ENCODE measurements around the gene ZNF630.
A peak's percentile ranks its signal among the peaks of the same experiment; 100 is the strongest.
"Not testable (repeated sequence)": the region's sequence is repeated elsewhere in the genome, so short reads cannot be mapped to it uniquely, and the experiment has no call there.

The ZNF630 gene

DNA sequence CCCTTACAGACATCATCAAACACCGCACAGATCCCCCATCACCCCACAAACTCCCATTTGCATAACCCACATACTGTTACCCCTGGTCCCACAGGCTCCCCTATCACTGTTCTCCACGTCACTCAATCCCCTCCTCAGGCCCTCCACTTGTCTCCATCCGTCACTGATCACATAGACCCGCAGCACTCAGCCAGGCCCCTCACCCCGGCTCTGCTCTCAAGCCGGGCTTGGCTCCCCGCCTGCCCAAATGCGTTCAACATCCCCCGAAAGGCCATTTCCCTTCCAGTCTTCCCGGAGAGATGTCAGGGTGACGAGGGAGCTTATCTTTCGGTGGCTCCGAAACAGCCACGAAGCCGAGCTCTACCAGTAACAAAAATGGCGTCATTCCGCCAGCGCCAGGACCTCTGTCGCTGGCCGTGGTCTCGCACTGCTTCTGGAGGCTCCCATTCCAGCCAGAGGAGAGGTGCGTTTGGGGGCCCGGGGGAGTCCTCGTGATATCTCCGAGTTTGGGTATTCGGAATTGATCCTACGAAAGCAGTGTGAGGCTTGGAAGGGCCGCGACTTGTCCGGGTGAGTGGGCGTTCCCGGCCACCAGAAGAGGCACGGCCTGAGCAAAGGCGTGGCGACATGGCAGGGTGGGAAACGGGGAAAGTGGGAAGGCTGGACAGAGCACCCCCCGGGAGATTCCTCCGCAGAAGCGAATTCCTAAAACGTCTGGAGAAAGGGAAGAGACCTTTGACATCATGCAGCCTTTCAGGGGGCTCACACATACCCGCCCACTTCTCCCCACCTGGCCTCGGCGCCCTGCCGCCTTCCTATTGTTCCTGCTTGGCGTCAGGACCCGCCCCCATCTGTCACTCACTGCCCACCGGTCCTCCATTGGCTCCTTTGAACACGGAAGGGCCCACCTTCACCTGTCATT, at the start of gene ZNF630:
Gene ZNF630, minus strand, starts transcription at position 577 of the 922 bp plus-strand sequence. CDS start 4,754 bp downstream, outside the sequence.
- peak; percentile 89 for DNase-seq (ENCODE audit: low spot score)

DNA sequence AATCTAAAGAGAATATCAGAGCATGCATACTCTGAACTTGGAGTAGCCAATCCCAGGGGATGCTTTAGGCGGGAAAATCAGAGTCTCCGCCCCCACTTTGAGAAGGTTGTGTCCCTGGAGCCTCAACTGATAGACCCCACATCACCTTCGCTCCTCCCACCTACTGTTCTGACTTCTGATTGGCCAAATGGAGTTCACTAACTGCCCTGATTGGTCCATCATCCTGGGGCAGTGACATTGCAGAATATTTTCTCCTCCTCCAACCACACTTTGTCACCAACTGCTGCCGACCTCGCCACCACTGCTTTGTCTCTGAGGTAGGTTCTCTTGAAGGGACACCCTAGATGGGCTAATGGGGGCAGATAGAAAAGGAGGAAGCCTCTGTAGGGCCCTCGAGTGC, 36.3 kb upstream of the ZNF630 start:
- DNase-seq (ENCODE audit: low spot score) = no peak

DNA sequence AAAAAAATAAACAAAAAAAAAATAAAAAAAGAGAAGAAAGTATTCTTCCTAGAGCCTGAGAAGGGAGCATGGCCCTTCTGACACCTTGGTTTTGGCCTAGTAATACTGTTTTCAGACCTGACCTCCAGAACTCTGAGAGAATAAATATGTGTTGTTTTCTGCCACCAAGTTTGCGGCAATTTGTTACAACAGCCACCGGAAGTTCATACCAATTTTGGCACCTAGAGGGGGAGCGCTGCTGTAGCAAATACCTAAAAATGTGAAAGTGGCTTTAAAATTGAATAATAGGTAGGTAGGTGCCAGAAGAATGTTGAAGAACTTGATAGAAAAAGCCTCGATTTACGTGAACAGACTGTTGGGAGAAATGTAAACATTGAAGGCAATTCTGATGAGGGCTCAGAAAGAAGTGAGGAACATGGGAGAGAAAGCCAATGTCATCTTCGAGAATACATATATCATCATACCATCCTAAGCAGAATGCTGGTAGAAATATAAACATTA, 31.5 kb upstream of the ZNF630 start:
- no peak for DNase-seq (ENCODE audit: low spot score)

DNA sequence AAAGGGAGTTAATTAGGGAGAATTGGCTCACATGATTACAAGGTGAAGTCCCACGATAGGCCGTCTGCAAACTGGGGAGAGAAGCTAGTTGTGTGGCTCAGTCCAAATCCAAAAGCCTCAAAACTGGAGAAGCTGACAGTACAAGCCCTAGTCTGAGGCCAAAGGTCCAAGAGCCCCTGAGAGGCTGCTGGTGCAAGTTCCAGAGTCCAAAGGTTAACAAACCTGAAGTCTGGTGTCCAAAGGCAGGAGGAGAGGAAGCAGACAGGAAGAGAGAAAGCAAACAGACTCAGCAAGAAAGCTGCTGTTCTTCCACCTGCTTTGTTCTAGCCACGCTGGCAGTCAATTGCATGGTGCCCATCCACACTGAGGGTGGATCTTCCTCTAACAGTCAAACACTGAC, 30.0 kb upstream of the ZNF630 start:
- DNase-seq (ENCODE audit: low spot score) = no peak

DNA sequence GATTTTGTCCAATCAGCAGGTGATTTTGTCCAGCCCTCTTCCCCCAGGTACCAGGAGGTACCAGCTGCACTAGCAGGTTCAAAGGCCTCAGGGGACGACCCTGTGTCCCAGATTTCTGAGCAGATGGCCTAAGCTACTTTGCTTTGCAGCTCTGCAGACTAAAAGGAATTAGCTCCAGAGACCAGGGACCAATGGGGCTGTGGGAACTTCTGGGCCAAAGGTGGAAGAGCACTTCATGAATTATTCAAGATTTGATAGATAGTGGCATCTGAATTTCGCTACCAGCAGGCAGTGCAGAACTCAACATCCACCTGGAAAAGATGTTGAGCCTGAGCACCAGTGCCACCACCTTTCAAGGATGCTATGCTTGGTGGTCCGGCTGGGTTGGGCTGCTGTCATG, 21.1 kb upstream of the ZNF630 start:
- not testable (repeated sequence) for DNase-seq (ENCODE audit: low spot score)

DNA sequence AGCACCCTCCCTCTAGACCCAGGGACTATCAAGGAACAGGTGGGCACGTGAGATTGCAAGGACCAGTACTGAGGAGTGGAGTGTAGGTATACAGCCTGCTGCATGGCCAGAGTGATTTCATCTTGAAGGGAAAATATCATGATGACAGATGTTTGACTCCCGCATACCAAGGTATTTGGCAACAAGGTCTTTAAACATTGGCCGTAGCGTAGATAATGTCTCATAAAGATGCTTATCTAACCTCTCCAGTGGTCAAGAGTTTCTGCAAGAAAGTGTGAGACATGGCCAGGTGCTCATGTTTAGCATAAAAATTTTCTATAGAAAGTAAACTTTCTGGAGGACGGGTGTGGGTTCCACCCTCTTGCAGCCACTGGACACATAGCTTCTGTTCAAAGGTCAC, 18.7 kb upstream of the ZNF630 start:
- no peak for DNase-seq (ENCODE audit: low spot score)

DNA sequence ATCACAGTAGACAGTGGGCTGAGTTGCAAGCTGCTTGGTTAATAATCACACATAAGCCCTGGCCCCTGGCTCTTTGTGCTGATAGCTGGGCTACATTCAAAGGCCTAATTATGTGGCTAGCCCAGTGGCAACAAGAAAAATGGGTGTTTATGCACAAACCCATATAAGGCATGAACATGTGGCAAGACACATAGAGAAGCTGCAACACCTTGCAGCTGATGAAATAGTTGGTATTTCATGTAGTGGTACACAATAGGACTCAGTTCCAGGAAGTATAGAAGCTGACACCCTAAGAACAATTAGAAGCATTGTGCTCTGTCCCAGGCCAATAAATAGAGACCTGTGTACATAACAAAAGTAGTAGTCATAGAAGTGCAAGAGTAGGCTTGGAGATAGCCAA, 14.6 kb upstream of the ZNF630 start:
- DNase-seq (ENCODE audit: low spot score) = no peak

DNA sequence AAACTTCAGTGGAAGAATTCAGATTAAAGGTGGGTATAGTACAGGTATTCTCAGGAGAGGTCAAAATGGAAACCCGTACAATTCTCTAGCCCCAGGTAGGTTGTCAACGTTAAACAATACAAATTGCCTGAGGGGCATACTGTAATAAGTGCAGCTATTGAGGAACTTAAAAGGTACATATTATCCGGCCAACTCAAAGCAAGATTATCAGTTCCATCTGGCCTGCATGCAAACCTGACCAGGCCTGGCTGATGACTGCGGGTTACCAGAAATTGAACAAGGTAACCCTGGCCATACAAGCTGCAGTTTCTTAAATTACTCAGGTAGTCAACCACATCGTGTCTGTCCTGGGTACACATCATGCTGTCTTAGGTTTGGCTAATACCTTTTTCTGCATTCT, 12.3 kb upstream of the ZNF630 start:
- no peak for DNase-seq (ENCODE audit: low spot score)

DNA sequence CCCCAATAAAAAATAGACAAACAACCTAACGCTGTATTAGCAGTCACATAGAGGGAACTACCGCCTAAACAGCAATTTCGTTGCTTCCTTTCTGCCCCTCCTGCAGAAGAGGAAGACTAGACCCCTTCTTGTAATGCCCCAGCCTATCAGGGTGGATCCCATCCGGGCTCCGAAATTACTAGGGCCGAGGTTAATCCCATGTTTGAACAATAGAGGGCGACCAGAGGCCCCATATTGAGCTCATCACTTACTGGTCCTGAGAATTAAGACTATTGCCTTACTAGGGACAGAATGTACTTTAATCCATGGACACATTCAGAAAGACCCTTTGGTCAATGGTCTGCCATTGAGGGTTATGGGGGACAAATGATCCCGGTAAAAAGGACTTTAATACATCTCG, 11.8 kb upstream of the ZNF630 start:
- DNase-seq (ENCODE audit: low spot score) = peak; percentile 59

DNA sequence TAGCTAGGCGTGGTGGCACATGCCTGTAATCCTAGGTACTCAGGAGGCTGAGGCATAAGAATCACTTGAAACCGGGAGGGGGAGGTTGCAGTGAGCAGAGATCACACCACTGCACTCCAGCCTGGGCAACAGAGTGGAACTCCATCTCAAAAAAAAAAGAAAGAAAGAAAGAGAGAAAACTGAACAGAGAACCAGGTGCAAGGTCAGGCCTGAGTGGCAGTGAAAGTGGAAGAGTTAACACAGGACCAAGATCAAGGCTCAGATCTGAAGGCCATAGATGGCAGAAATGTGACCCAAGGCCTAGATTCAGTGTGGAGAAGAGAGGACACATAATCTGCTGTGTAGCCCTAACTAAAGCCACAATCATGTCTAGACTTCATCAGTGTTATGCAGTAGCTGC, 4.9 kb upstream of the ZNF630 start:
- no peak for DNase-seq (ENCODE audit: low spot score)

DNA sequence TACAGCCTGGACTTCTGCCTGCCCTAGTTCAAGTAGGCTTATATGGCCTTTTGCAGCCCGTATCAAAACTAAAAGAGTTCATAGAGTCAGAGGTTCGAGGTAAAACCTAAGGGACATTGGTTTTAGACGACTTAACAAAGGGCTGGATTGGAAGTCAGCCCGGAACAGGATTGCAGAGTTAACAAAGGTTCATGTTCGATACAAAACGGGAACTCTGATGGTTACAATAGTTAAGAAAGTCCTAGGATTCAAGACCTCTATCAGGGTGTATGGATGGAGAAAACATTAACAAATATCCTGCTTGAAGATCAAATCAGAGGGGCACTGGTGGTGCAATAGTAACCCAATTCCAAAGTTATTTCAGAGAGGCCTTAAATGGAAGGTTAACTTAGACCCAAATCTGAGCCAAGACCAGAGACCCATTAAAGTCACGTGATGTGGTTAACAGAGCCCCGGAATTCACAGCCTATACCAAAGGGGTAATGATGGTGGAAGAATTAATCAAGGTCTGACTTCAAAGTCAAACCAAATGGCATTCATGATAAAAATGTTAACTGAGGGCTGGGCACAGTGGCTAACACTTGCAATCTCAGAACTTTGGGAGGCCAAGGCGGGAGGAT, 656 bp upstream of the ZNF630 start:
- no peak for DNase-seq (ENCODE audit: low spot score)

DNA sequence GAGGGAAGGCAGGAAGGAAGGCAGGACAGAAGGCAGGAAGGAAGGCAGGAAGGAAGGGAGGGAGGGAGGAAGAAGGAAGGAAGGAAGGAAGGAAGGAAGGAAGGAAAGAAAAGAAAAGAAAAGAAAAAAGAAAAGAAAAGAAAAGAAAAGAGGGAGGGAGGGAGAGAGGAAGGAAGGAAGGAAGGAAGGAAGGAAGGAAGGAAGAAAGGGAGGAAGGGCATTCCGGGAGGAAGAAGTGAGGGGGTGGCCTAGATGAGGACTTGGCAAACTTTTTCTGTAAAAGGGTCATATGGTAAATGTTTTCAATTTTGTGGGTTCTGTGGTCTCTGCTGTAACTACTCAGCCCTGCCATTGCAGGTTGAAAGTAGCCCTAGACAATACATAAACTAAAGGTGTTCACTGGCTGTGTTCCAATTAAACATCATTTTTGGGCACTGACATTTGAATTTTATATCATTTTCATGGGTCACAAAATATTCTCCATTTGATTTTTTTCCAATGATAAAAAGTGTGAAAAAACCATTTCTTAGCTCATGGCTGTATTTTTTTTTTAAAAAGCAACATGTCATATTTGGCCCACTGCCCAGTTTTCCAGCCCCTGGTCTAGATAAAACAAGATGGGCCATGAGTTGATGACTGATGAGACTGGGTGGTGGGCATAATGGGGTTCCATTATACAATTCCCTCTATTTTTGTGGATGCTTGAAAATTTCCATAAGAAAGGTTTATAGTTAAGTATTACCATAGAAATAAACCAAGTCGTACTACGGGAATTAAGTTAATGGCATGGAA, 3.1 kb downstream of the ZNF630 start:
- no peak for DNase-seq (ENCODE audit: low spot score)

DNA sequence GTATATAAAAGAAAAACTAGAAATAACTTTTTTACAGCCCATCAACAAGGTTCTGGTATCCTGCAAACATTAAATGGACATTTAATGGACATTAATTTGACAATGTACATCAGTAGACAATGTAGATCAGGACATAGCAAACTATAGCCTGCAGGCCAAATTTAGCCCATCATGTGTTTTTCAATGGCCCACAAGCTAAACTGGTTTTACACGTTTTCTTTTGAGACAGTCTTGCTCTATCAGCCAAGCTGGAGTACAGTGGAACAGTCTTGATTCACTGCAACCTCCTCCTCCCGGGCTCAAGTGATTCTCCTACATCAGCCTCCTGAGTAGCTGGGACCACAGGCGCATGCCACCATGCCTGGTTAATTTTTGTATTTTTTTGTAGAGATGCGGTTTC, 7.2 kb downstream of the ZNF630 start:
- DNase-seq (ENCODE audit: low spot score) = no peak

DNA sequence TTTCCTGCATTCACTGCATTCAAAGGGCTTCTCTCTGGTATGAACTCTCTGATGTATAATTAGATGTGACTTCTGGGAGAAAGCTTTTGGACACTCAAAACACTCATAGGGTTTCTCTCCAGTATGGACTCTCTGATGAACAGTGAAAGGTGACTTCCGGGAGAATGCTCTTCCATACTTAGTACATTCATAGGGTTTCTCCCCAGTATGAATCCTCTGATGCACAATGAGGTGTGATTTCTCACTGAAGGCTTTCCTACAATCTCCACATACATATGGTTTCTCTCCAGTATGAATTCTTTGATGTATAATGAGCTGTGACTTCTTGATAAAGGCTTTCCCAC, 12.2 kb downstream of the ZNF630 start:
- no peak for DNase-seq (ENCODE audit: low spot score)

DNA sequence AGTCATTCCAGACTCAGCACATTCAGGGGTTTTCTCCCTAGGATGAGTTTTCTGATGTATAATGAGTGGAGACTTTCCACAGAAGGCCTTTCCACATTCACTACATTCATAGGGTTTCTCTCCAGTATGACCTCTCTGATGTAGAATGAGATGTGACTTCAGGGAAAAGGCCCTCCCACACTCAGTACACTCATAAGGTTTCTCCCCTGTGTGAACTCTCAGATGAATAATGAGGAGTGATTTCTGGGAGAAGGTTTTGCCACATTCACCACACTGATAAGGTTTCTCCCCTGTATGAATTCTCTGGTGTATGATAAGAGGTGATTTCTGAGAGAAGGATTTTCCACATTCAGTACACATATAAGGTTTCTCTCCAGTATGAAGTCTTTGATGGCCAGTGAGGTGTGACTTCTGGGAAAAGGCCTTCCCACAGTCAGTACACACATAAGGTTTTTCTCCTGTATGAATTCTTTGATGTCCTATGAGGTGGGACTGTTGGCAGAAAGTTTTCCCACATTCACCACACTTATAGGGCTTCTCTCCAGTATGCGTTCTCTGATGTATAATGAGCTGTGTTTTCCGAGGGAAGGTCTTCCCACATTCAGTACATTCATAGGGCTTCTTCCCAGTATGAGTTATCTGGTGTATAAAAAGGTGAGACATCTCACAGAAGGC, 12.7 kb downstream of the ZNF630 start:
- no peak for DNase-seq (ENCODE audit: low spot score)

DNA sequence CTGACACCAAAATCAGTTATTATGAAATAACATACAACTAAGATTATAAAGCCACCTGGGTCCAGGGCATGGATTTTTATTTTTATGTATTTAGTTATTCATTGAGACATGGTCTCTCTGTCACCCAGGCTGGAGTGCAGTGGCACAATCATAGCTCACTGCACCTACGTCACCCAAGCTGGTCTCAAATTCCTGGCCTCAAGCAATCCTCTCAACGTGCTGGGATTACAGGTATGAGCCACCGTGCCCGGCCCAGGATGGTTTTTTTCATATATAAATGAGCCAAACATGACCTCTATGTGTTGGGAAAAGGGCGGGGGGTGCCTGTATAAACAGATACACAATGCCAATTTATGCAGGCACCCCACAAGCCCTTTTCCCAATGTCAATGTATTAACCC, 24.6 kb downstream of the ZNF630 start:
- no peak for DNase-seq (ENCODE audit: low spot score)

DNA sequence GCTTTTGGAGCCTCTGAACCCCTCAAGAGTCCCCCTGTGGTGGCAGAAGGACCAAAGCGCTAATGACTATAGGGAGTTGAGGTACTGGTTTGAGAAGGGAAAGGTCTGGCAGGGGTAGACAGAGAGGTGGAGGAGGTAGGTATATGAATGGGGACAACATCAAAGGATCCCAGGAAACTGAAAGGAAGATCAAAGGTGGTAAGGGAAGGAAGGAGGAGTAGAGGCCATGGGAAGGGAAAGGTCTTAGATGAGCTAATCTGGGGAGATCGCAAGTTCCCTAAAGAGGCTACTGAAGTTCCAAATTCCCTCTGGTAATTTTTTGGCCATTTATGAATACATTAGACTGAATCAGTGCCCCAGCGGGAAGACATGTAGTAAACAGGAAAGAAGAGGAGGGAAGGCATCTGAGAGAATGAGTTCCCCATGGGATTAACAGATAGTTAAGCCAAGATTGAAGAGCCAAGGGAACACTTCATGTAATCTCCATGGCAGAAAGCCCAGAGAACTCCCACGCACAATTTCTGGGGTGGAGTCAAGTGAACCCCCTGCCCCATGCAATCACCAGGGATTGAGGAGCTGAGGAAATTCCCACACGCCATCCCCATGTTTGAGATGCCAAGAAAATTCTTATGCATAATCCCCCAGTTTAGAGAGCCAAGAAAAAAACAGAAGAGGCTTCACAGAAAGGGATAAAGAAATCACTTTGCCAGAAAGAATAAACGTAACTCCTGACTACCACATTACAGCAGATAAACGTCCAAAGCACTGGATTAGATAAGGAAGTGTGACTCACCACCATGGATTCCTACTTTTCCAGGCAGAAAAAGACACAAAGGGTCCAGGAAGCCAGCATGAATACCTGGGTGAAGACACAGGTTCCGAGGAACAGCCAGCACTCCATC, 25.8 kb downstream of the ZNF630 start:
- no peak for DNase-seq (ENCODE audit: low spot score)

DNA sequence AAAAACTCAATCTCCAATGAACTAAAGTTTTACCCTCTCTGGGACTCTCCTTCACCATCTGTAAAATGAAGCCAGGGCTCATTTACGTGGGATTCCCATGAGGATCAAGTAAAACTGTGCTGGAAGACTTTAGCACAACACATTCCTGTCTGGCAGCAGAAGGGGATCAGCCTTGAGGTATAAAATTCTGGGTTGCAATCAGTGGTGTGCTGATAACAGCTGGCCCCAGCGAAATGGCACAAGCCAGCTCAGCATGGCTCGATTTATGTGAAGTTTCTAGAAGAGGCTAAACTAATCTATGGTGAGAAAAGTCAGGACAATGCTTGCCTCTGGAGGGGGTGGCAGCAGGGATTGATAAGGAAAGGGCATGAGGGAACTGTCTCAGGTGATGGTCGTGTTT, 28.4 kb downstream of the ZNF630 start:
- no peak for DNase-seq (ENCODE audit: low spot score)

DNA sequence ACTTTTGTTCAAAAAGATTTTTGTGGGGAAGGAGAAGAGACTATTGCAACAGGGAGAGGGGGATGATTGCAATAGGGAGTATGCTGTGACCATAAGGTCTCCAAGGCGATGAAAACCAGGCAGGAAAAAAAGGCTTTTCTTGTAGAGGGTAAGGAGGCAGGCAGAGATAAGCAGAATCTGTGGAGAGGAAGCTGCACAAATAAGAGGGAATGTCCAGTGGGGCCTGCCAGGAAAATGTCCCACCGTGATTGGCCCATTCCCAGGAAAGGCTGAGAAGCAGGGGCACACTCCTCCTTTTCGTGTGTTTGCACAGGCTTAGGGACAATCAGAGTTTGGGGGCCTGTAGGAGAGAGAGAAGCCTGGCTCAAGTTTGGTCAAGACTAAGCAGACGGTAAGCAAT, 35.5 kb downstream of the ZNF630 start:
- no peak for DNase-seq (ENCODE audit: low spot score)

DNA sequence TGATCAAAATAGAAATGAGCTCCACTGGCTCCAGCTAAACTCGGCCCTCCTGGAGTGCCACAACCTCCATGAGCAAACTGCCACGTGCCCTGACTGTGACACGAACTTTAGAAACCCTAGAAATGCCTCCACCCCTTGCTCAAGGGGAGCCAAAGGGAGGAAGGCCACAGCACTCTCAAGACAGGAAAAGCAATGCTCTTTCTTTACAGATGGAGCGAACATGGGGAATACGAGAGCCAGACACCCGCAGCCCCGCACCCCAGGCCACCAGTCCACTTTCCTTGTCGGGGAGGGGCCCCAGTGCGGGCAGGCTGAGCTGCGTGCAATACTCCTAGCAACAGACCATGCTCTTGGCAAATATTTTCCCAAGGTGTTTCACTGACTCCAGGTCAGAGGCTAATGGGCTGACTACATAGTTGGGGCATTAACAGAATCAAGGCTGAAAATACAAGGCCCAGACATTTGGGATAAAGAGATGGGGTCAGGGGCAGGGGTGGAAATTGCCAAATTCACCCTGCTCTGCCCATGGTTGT, 40.7 kb downstream of the ZNF630 start:
- not testable (repeated sequence) for DNase-seq (ENCODE audit: low spot score)

DNA sequence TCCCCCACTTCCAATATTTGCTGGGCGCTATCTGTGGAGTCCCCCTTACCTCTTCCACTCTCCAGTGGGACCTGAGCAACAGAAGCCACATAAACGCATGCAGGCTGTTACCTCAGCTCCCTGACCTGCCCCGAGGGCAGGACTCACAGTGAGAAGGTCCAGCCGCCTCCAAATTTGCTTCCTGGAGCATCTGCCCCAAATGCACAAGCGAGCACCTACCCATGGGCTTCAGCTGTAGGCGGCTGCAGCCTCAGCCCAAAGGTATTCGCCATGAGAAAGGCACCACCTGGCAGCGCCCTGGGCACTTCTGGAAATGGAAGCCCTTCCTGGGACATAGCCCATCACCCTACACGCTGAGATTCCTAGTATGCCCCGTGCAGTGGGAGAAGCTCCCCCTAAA, 41.2 kb downstream of the ZNF630 start:
- DNase-seq (ENCODE audit: low spot score) = no peak

All from iPS-NIHi11 (cell line).